ENCODE data around the gene SLC37A4.

SLC37A4 gene

GRCh38 chr11:119023741-119024140 is 6.9 kb downstream of the SLC37A4 start:
- TF ChIP-seq EZH2phosphoT487 (conservative IDR thresholded peaks at IDR 0.05; ENCODE audit: low read length) (no peak), CTCF (IDR thresholded peaks at IDR 0.05; ENCODE audit: insufficient read depth, low read length, poor library complexity, severe bottlenecking) (no peak)
- no peak overlapping the region for H2AFZ ChIP-seq (ENCODE audit: low read depth, low read length, severe bottlenecking)
- no peaks in the 10 kb centered on the region for H3K27me3 ChIP-seq (ENCODE audit: low read length)
- no peak overlapping the region for H3K4me2 ChIP-seq (ENCODE audit: low read depth, low read length, poor library complexity, severe bottlenecking)
- peaks cover 9% of the 10 kb centered on the region for H3F3A ChIP-seq (ENCODE audit: insufficient read depth)
- peaks cover 25% of the 10 kb centered on the region for H3K79me2 ChIP-seq (ENCODE audit: insufficient read depth, low read length)
- no peak overlapping the region for H3K9ac ChIP-seq (ENCODE audit: low read length)
- H3K27ac ChIP-seq (ENCODE audit: low read depth, low read length) = no peak overlapping the region
- H3K4me3 ChIP-seq (ENCODE audit: insufficient read depth, low read length, poor library complexity, severe bottlenecking) = no peak overlapping the region
- H3K9me3 ChIP-seq (ENCODE audit: insufficient read depth, low read length) = no peaks in the 10 kb centered on the region
- H4K20me1 ChIP-seq (ENCODE audit: low read depth, low read length) = no peaks in the 10 kb centered on the region
- H3K9me2 ChIP-seq (replicated peaks; ENCODE audit: insufficient read depth, low read length) = no peaks in the 10 kb centered on the region
- 0 out of 2 replicates have a peak, but pooled peaks cover 3% of the 10 kb centered on the region for H3K36me3 ChIP-seq (ENCODE audit: low read length)

DNA sequence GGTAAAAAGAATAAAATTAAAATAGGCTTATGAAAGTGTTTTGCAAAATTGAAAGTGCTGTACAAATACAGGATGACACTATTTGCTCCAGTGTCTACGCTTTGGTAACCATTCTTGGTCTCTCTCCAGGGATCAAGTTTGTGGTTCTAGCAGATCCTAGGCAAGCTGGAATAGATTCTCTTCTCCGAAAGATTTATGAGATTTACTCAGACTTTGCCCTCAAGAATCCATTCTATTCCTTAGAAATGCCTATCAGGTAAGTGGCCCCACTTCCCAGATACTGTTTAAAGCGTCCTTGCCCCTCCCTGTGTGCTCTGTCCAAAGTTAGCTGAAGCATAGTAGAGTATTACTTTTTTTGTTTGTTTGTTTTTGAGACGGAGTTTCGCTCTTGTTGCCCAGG is 9.0 kb downstream of the SLC37A4 start:
- Histone ChIP-seq H2AFZ (ENCODE audit: low read depth, low read length, severe bottlenecking) (no peak overlapping the region), H3K9me2 (replicated peaks; ENCODE audit: insufficient read depth, low read length) (no peaks in the 10 kb centered on the region), H3K27ac (ENCODE audit: low read depth, low read length) (no peak overlapping the region), H3K79me2 (ENCODE audit: insufficient read depth, low read length) (peaks cover 41% of the 10 kb centered on the region), H3K4me2 (ENCODE audit: low read depth, low read length, poor library complexity, severe bottlenecking) (no peak overlapping the region), H3K27me3 (ENCODE audit: low read length) (no peaks in the 10 kb centered on the region), H3K36me3 (ENCODE audit: low read length) (peaks cover 9% of the 10 kb centered on the region), H3K4me3 (ENCODE audit: insufficient read depth, low read length, poor library complexity, severe bottlenecking) (no peak overlapping the region), H3F3A (ENCODE audit: insufficient read depth) (peaks cover 25% of the 10 kb centered on the region), H4K20me1 (ENCODE audit: low read depth, low read length) (no peaks in the 10 kb centered on the region; the same call in 1 of the 2 replicates), H3K9ac (ENCODE audit: low read length) (no peak overlapping the region), H3K9me3 (ENCODE audit: insufficient read depth, low read length) (no peaks in the 10 kb centered on the region)
- no peak for TF ChIP-seq CTCF (IDR thresholded peaks at IDR 0.05; ENCODE audit: insufficient read depth, low read length, poor library complexity, severe bottlenecking)
- no peak for TF ChIP-seq EZH2phosphoT487 (conservative IDR thresholded peaks at IDR 0.05; ENCODE audit: low read length)

DNA sequence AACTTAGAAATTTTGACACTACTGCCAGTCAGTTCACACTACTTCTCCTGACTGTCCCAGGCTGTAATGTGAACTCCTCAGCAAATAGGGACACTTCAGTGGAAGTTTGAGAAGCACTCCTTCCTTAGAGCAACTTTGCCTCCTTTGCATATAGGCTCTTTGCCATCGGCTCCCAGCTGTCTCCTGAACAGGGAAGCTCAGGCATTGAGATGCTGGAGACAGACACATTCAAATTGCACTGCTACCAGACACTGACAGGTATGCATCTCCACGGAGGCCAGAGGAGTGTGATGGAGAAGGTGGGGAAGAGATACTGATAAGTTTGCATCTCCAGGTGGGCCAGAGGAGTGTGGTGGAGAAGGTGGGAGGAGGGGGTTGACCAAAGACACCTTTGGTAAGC is 10.7 kb downstream of the SLC37A4 start:
- Histone ChIP-seq H3K9me2 (replicated peaks; ENCODE audit: insufficient read depth, low read length) (no peaks in the 10 kb centered on the region), H3K36me3 (ENCODE audit: low read length) (peaks cover 23% of the 10 kb centered on the region), H3F3A (ENCODE audit: insufficient read depth) (peaks cover 42% of the 10 kb centered on the region), H4K20me1 (ENCODE audit: low read depth, low read length) (peaks cover 4% of the 10 kb centered on the region; the same call in 1 of the 2 replicates), H3K79me2 (ENCODE audit: insufficient read depth, low read length) (peaks cover 56% of the 10 kb centered on the region), H2AFZ (ENCODE audit: low read depth, low read length, severe bottlenecking) (no peak overlapping the region), H3K27me3 (ENCODE audit: low read length) (no peaks in the 10 kb centered on the region), H3K9me3 (ENCODE audit: insufficient read depth, low read length) (no peaks in the 10 kb centered on the region), H3K4me2 (ENCODE audit: low read depth, low read length, poor library complexity, severe bottlenecking) (peak overlapping the region; percentile 68), H3K27ac (ENCODE audit: low read depth, low read length) (no peak overlapping the region), H3K9ac (ENCODE audit: low read length) (peak overlapping the region; percentile 96), H3K4me3 (ENCODE audit: insufficient read depth, low read length, poor library complexity, severe bottlenecking) (peak overlapping the region; percentile 92)
- TF ChIP-seq CTCF (IDR thresholded peaks at IDR 0.05; ENCODE audit: insufficient read depth, low read length, poor library complexity, severe bottlenecking) = no peak
- no peak for TF ChIP-seq EZH2phosphoT487 (conservative IDR thresholded peaks at IDR 0.05; ENCODE audit: low read length)
